Measurements from ENCODE around the gene CMYA5.

- TF ChIP-seq POLR2A (IDR thresholded peaks at IDR 0.05; ENCODE audit: low read depth, low read length) = no peak
- TF ChIP-seq CTCF (conservative IDR thresholded peaks at IDR 0.05; ENCODE audit: low read depth, low read length) = no peak
- TF ChIP-seq RAD21 (IDR thresholded peaks at IDR 0.05; ENCODE audit: low read length) = no peak
- no peak for TF ChIP-seq BHLHE40 (IDR thresholded peaks at IDR 0.05; ENCODE audit: low read depth, low read length)
- no peak for TF ChIP-seq MAFK (IDR thresholded peaks at IDR 0.05; ENCODE audit: low read depth, low read length)
- no peak for TF ChIP-seq CEBPB (IDR thresholded peaks at IDR 0.05; ENCODE audit: low read depth, low read length)
- TF ChIP-seq SMC3 (IDR thresholded peaks at IDR 0.05; ENCODE audit: low read depth, low read length) = no peak
- TF ChIP-seq USF2 (IDR thresholded peaks at IDR 0.05; ENCODE audit: low read depth, low read length) = no peak
These were observed 104.1 kb downstream of the CMYA5 start for GRCh38 chr5:79793722-79794121.
